GM21423 (cell line): ENCODE measurements around the gene MAST4.

Source experiments
- ATAC-seq: cut with Tn5 transposase; IDR thresholded peaks from one replicate; pipeline ENCODE4 v1.9.1; 2021; ENCODE audit warnings: mild to moderate bottlenecking, moderate library complexity; ENCODE audit not compliant: unreplicated experiment

MAST4 gene

GRCh38 chr5:67005737-67006499, 409.7 kb downstream of the MAST4 start:
- no peak for ATAC-seq

GRCh38 chr5:67006500-67006848, 410.3 kb downstream of the MAST4 start:
- ATAC-seq: no peak

GRCh38 chr5:67009028-67009427, 412.8 kb downstream of the MAST4 start:
- no peak for ATAC-seq

- ATAC-seq: no peak
These were observed 414.7 kb downstream of the MAST4 start for GRCh38 chr5:67010684-67011409.

- ATAC-seq: no peak
These were observed 415.2 kb downstream of the MAST4 start for GRCh38 chr5:67011422-67011821.

- ATAC-seq: no peak
These were observed 416.0 kb downstream of the MAST4 start for GRCh38 chr5:67012171-67012570.

- no peak for ATAC-seq
These were observed 417.5 kb downstream of the MAST4 start for GRCh38 chr5:67013719-67014118.

GRCh38 chr5:67014191-67014590, 418.0 kb downstream of the MAST4 start:
- no peak for ATAC-seq

GRCh38 chr5:67014957-67015400, 418.8 kb downstream of the MAST4 start:
- no peak for ATAC-seq

GRCh38 chr5:67015541-67016191, 419.5 kb downstream of the MAST4 start:
- ATAC-seq: no peak

- ATAC-seq: no peak
These were observed 423.1 kb downstream of the MAST4 start for GRCh38 chr5:67019065-67019845.

GRCh38 chr5:67020096-67020615, 424.0 kb downstream of the MAST4 start:
- ATAC-seq: no peak

GRCh38 chr5:67021031-67021430, 424.8 kb downstream of the MAST4 start:
- ATAC-seq: no peak

GRCh38 chr5:67021521-67021920, 425.3 kb downstream of the MAST4 start:
- ATAC-seq: no peak

- ATAC-seq: no peak
These were observed 425.8 kb downstream of the MAST4 start for GRCh38 chr5:67021962-67022361.

- no peak for ATAC-seq
These were observed 429.3 kb downstream of the MAST4 start for GRCh38 chr5:67025457-67025856.

GRCh38 chr5:67026278-67026677, 430.1 kb downstream of the MAST4 start:
- ATAC-seq: no peak

GRCh38 chr5:67027171-67027570, 431.0 kb downstream of the MAST4 start:
- ATAC-seq: no peak

GRCh38 chr5:67028371-67028770, 432.2 kb downstream of the MAST4 start:
- no peak for ATAC-seq

GRCh38 chr5:67028941-67029340, 432.7 kb downstream of the MAST4 start:
- ATAC-seq: no peak

- ATAC-seq: no peak
These were observed 433.3 kb downstream of the MAST4 start for GRCh38 chr5:67029481-67029880.
